ENCODE measurements around the gene UNC13A.
A peak's percentile ranks its signal among the peaks of the same experiment; 100 is the strongest.
"Not testable (repeated sequence)": the region's sequence is repeated elsewhere in the genome, so short reads cannot be mapped to it uniquely, and the experiment has no call there.

Gene UNC13A

GRCh38 chr19:17560205-17560595, 128.0 kb downstream of the UNC13A start:
- no peak for DNase-seq

GRCh38 chr19:17557466-17557865, 130.7 kb downstream of the UNC13A start:
- no peak for DNase-seq

GRCh38 chr19:17556995-17557394, 131.2 kb downstream of the UNC13A start:
- no peak for DNase-seq

- peak; percentile 86 for DNase-seq
These were observed 132.0 kb downstream of the UNC13A start for GRCh38 chr19:17555929-17556813.

- peak; percentile 99 for DNase-seq
These were observed 132.7 kb downstream of the UNC13A start, which contains the start of gene COLGALT1 for GRCh38 chr19:17555480-17555928. COLGALT1 (plus strand) TSS chr19:17555649; CDS start chr19:17555714, 65 bp downstream.

GRCh38 chr19:17554968-17555479, 133.1 kb downstream of the UNC13A start:
- DNase-seq, result no peak

- DNase-seq, result no peak
These were observed 134.9 kb downstream of the UNC13A start for GRCh38 chr19:17553256-17553655.

- DNase-seq, result not testable (repeated sequence)
These were observed 135.4 kb downstream of the UNC13A start for GRCh38 chr19:17552735-17553134.
